Calu3 (cell line): ENCODE data around the gene HIBADH. TPM values are rescaled to one million over a fixed set of nuclear protein-coding genes. Genes with fewer than 3 reads are reported as not detected.

ENCODE experiments used
- BruUV-seq: library from RNA; stranded (reverse); fragments of 400-500 nt; replicated peaks from 2 replicates; lab custom pipeline; 2021; lab: Mats Ljungman, UMichigan
- CTCF ChIA-PET: fragments of 300-600 bp; sonication (Branson Sonifier 250); formaldehyde crosslinking; loops from one replicate; lab custom pipeline; 2022; ENCODE audit warnings: antibody characterized with exemption; lab: Charles Lee
- DNase-seq: peaks from one replicate; pipeline ENCODE4 v3.0.0; 2022
- H3K27ac Mint-ChIP-seq: one replicate; pipeline ENCODE4 v1.8.0; 2022; ENCODE audit warnings: mixed read lengths; ENCODE audit not compliant: unreplicated experiment
- H3K27me3 Mint-ChIP-seq: one replicate; pipeline ENCODE4 v1.8.0; 2022; ENCODE audit warnings: mixed read lengths; ENCODE audit not compliant: unreplicated experiment
- H3K36me3 Mint-ChIP-seq: one replicate; pipeline ENCODE4 v1.8.0; 2022; ENCODE audit warnings: mild to moderate bottlenecking, moderate library complexity, mixed read lengths; ENCODE audit not compliant: insufficient read depth, unreplicated experiment
- H3K4me1 Mint-ChIP-seq: one replicate; pipeline ENCODE4 v1.8.0; 2022; ENCODE audit warnings: mild to moderate bottlenecking, low read depth, mixed read lengths; ENCODE audit not compliant: unreplicated experiment
- H3K4me3 Mint-ChIP-seq: one replicate; pipeline ENCODE4 v1.8.0; 2022; ENCODE audit warnings: mild to moderate bottlenecking, low read depth, moderate library complexity, mixed read lengths; ENCODE audit not compliant: unreplicated experiment
- H3K9me3 Mint-ChIP-seq: one replicate; pipeline ENCODE4 v1.8.0; 2022; ENCODE audit warnings: low read depth, mixed read lengths; ENCODE audit not compliant: unreplicated experiment
- intact Hi-C: fragments of 100-400 bp; cut with micrococcal nuclease; formaldehyde crosslinking; loops from one replicate; pipeline ENCODE4 v1.10.0; 2022; ENCODE audit not compliant: unreplicated experiment
- total RNA-seq: library from RNA; stranded (reverse); gene quantifications from 2 replicates; pipeline ENCODE4 v1.2.3, GENCODE V29; 2022
- TF ChIP-seq, protein P1 (sequence below): fragments of 200-600 bp; IDR thresholded peaks from one replicate; pipeline ENCODE4 v1.8.0; 2022; ENCODE audit warnings: antibody characterized with exemption; ENCODE audit not compliant: unreplicated experiment

Gene HIBADH
- total RNA-seq, 1 experiment from 2014 or later = 74.6 TPM

DNA sequence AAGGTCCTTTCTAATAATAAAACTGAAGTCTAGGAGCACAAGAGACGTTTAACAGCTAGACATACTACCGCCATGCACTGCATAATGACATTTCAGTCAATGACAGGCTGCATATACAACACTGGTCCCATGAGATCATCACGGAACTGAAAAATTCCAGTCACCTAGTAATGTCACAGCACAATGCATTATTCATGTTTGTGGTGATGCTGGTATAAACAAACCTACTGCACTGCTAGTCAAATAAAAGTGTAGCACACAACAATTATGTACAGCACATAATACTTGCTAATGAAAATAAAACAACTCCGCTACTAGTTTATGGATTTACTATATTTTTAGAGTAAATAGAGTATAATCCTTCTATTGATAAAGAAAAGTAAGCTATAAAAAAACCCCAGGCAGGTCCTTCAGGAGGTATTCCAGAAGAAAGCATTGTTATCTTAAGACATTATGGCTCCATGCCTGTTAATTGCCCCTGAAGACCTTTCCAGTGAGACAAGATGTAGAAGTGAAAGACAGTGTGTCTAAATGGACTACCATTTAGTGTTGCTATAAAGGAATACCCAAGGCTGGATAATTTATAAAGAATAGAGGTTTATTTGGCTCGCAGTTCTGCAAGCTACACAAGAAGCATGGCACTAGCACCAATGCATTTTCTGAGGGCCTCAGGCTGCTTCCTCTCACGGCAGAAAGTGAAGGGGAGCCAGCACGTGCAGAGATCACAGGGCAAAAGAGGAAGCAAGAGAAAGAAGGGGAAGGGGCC, 47.1 kb downstream of the HIBADH start:
- H3K9me3 Mint-ChIP-seq = peaks cover 12% of the 10 kb centered on the region

DNA sequence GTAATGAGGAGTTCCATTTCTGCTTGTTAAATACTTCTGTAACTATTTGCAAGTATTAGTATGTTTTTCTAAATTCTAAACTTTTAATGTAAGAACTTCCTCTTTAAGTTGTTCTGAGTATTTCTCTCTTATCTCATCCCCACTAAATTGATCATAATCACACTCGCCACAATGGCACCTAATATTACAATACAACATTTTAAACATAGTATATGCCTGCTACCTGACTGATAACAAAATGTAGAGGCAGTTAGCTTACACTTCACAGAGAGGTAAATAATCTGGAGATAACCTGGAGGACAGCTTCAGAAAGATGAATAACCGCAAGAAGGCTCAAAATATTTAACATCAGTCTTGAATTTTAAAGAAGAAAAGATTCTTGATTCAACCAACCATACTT, 48.6 kb downstream of the HIBADH start:
- H3K27me3 Mint-ChIP-seq = no peaks in the 10 kb centered on the region
- TF ChIP-seq, protein P1, sequence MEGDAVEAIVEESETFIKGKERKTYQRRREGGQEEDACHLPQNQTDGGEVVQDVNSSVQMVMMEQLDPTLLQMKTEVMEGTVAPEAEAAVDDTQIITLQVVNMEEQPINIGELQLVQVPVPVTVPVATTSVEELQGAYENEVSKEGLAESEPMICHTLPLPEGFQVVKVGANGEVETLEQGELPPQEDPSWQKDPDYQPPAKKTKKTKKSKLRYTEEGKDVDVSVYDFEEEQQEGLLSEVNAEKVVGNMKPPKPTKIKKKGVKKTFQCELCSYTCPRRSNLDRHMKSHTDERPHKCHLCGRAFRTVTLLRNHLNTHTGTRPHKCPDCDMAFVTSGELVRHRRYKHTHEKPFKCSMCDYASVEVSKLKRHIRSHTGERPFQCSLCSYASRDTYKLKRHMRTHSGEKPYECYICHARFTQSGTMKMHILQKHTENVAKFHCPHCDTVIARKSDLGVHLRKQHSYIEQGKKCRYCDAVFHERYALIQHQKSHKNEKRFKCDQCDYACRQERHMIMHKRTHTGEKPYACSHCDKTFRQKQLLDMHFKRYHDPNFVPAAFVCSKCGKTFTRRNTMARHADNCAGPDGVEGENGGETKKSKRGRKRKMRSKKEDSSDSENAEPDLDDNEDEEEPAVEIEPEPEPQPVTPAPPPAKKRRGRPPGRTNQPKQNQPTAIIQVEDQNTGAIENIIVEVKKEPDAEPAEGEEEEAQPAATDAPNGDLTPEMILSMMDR = no peak
- CTCF ChIA-PET = interaction anchor here (0.5 kb wide), 1 partner anchor 8 kb away, joined by 11 read pairs; no protein-coding TSS in a partner anchor
- H3K4me1 Mint-ChIP-seq = peaks cover 2% of the 10 kb centered on the region
- H3K4me3 Mint-ChIP-seq = no peak overlapping the region
- H3K9me3 Mint-ChIP-seq = peaks cover 3% of the 10 kb centered on the region
- no peak overlapping the region for H3K27ac Mint-ChIP-seq
- no peak for DNase-seq
- intact Hi-C loops = no loop called here
- BruUV-seq = no TSS peak
- H3K36me3 Mint-ChIP-seq = no peaks in the 10 kb centered on the region

More for the DNA sequence above, 47.1 kb downstream of the HIBADH start:
- CTCF ChIA-PET = no interaction called here
- H3K36me3 Mint-ChIP-seq = no peaks in the 10 kb centered on the region
- H3K4me1 Mint-ChIP-seq = no peaks in the 10 kb centered on the region
- no peak overlapping the region for H3K4me3 Mint-ChIP-seq
- H3K27ac Mint-ChIP-seq = no peak overlapping the region
- TF ChIP-seq, protein P1 = no peak
- H3K27me3 Mint-ChIP-seq = no peaks in the 10 kb centered on the region
- no peak for DNase-seq
- intact Hi-C loops = no loop called here
- BruUV-seq = no TSS peak

DNA sequence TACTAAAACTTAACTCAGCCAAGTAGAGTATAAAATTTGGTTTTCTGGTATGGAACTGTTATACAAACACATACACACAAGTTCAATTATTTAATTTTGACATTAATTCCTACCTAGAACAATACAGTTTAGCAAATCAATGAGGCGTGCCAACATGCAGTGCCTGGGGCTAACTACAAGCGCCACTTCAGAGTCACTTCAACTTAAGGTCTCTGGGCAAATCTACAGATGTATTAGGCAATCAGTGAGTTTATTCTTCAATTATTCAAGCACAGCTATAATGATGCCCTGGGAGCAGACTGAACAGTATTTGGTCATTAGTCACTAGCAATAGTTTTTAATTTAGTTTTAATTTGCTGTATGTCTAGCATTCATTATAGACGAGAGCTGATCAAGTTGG, 51.6 kb downstream of the HIBADH start:
- CTCF ChIA-PET = no interaction called here
- no peaks in the 10 kb centered on the region for H3K9me3 Mint-ChIP-seq
- DNase-seq = no peak
- H3K36me3 Mint-ChIP-seq = no peaks in the 10 kb centered on the region
- H3K27ac Mint-ChIP-seq = no peak overlapping the region
- H3K27me3 Mint-ChIP-seq = no peaks in the 10 kb centered on the region
- H3K4me1 Mint-ChIP-seq = peaks cover 22% of the 10 kb centered on the region
- TF ChIP-seq, protein P1 = no peak
- H3K4me3 Mint-ChIP-seq = no peak overlapping the region
- no TSS peak for BruUV-seq
- intact Hi-C loops = no loop called here

DNA sequence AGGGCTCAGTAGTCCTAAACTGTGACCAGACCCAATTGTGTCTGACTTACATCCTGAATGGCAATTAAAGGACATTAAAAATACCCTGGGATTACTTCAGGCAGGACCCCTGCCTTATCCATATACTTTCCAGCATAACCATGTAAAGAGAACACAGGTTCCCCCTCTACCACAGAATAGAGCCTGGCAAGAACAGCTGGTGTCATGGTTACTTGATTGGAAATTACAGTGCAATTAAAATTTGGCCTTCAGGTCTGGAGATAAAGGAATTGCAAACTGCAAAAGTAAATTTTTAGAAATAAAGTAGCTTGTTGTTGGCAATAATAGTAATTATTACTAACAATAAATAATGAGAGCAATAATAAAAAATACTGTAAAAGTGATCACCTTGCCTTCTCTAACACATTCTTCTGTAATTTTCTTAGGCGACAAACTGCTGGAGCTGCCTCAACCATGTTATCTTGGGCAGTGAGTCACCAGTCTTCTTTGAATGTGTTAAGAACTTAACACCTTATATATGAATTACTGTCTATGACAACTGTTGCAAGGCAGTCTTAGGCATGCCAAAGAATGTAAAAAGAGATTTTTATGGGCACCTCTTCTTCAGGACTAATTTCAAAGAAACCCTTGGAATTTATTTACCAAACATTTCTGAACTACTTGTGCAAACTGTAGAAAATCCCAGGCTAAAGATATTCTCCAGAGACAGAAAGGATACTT, 53.7 kb downstream of the HIBADH start:
- no peaks in the 10 kb centered on the region for H3K9me3 Mint-ChIP-seq
- CTCF ChIA-PET = no interaction called here
- DNase-seq = no peak

More for the DNA sequence above, 53.7 kb downstream of the HIBADH start:
- TF ChIP-seq, protein P1 = no peak
- intact Hi-C loops = loop anchor here (10.0 kb wide), 1 partner anchor 316 kb away; no protein-coding TSS in a partner anchor
- Mint-ChIP-seq H3K36me3 (no peaks in the 10 kb centered on the region), H3K4me3 (no peak overlapping the region), H3K4me1 (peaks cover 26% of the 10 kb centered on the region), H3K27me3 (no peaks in the 10 kb centered on the region), H3K27ac (no peak overlapping the region)
- BruUV-seq = no TSS peak
